NCI-H1417 (cell line): ENCODE measurements around the gene ZDHHC19.
"Not testable (repeated sequence)": the region's sequence is repeated elsewhere in the genome, so short reads cannot be mapped to it uniquely, and the experiment has no call there.

Experiments
- DNase-seq, 3 experiments: peaks; one replicate each; lab custom pipeline; 2025; lab: John Stamatoyannopoulos, UW

The ZDHHC19 gene

GRCh38 chr3:196178993-196179379 lies 32.2 kb downstream of the ZDHHC19 start:
- no peak for DNase-seq

DNA sequence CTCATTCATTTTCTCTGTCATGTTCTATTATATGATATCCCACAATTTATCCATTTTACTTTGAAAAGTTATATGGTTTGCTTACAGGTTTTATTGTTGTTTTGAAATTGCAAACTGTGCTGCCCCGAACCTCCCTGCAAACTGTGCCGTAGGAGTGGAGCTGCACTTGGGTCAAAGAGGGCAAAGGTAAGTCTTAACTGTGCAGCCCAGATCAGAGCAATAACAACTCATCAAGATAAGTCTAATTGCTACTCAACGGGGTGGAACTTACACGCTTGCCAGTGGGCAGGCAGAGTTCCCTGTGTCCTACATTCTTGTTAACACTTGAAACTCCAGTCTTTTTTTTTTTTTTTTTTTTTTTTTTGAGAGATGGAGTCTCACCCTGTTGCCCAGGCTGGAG lies 33.2 kb downstream of the ZDHHC19 start:
- no peak for DNase-seq

- no peak for DNase-seq
Measured at GRCh38 chr3:196177567-196177966, 33.6 kb downstream of the ZDHHC19 start.

GRCh38 chr3:196175722-196176121 lies 35.5 kb downstream of the ZDHHC19 start:
- no peak for DNase-seq

DNA sequence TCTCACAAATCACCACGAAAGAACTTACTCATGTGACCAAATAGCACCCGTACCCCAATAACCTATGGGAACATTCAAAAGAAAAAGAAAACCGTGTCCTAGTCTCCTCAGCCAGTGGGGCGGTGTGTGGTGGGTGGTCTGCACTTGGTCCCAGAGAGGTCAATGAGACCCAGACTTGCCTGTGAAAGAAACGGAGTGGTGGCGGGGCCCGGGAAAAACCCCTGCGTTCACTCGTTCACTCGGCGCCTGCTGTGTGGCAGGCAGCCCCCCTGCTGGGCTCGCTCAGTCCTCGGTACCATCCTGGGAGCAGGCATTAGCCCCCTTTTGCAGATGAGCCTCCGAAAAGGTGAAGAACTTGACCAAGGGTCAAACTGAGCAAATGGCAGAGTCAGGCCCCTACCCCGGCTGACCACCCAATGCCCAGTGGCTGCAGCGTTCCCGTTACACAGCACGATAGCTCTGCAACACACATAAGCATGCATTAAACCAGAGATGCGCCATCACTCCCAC lies 36.0 kb downstream of the ZDHHC19 start:
- DNase-seq, result no peak

GRCh38 chr3:196174652-196175051 lies 36.5 kb downstream of the ZDHHC19 start:
- no peak for DNase-seq

DNA sequence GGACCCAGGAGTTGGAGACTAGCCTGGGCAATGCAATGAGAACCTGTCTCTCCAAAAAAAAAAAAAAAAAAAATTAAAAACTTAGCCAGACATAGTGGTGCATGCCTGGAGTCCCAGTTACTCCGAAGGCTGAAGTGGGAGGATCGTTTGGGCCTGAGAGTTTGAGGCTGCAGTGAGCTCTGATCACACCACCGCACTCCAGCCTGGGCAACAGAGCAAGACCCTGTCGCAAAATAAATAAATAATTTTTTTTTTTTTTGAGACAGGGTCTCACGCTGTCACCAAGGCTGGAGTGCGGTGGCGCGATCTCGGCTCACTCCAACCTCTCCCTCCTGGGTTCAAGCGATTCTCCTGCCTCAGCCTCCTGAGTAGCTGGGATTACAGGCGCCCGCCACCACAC lies 40.9 kb downstream of the ZDHHC19 start:
- DNase-seq, result not testable (repeated sequence)

GRCh38 chr3:196169836-196170240 lies 41.4 kb downstream of the ZDHHC19 start:
- DNase-seq, result no peak

DNA sequence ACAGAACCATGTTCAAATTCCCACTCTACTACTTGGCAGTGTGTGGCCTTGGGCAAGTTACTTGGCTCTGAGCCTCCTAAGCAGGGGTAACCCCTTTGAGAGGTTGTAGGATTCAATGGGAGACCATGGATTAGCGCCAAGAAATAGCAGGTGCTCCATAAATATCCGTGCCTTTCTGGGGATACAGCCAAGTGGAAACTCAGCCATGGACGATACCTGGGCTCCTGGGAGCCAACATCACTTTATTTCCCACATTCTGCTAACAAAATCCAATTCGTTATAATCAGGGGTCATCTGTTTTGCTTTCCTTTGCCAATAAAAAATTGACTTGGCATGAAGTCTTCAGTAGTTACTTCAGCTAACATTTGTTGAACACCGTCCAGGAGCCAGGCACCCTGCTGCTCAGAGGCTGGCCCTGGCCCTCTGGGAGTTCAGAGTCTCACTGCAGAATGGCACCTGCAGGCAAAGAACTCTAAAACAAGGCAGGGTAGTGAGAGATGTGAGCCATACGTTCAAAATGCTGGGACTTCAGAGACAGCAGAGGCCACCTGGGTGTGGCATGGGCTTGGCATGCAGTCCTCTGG lies 42.3 kb downstream of the ZDHHC19 start:
- peak in 1 of 3 experiments; percentile 54 for DNase-seq

DNA sequence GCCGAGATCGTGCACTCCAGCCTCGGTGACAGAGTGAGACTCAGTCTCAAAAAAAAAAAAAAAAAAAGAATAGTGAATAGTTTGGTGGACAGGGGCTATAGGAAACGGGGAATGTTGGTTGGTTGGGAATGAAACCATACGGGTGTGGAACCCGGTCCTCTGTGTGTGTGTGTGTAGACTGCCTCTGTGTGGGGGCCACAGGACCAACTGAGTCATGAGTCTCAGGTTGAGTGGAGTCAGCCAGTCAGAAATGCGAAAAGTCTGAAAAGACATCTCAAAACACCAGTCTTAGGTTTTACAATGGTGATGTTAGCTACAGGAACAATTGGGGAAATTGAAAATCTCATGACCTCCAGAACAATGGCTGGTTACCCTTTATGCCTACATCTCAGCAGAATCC lies 44.5 kb downstream of the ZDHHC19 start:
- no peak for DNase-seq

DNA sequence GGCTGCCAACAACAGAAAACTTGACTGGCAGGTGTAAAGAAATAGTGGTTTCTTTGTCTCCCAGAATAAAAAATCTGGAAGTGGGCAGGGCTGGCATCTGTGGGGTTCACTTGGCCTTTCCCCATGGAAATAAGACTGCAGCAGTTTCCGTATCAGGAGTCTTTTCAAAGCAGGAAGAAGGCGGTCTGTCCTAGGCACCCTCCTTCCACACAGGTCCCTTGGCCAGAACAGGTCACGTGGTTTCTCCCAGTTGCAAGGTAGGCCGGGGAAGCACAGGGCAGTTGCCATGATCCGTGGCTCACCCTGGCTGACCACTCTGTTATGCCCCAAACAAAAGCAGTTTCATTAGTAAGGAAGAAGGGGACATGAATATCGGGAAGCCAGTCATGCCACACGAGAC lies 45.4 kb downstream of the ZDHHC19 start:
- DNase-seq, result no peak

GRCh38 chr3:196165006-196165575 lies 46.1 kb downstream of the ZDHHC19 start:
- not testable (repeated sequence) for DNase-seq

DNA sequence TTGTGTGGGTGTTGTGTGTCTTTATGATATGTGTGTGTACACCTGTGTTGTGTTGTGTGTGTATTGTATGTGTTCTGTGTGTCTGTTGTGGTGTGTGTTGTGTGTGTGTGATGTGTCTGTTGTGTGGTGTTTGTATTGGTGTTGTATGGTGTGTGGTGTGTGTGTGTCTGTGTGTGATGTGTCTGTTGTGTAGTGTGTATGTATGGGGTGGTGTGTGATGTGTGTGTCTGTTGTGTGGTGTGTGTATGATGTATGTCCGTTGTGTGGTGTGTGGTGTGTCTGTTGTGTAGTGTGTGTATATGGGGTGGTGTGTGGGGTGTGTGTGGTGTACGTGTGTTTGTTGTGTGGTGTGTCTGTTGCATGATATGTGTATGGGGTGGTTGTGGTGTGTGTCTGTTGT lies 46.6 kb downstream of the ZDHHC19 start:
- no peak for DNase-seq

DNA sequence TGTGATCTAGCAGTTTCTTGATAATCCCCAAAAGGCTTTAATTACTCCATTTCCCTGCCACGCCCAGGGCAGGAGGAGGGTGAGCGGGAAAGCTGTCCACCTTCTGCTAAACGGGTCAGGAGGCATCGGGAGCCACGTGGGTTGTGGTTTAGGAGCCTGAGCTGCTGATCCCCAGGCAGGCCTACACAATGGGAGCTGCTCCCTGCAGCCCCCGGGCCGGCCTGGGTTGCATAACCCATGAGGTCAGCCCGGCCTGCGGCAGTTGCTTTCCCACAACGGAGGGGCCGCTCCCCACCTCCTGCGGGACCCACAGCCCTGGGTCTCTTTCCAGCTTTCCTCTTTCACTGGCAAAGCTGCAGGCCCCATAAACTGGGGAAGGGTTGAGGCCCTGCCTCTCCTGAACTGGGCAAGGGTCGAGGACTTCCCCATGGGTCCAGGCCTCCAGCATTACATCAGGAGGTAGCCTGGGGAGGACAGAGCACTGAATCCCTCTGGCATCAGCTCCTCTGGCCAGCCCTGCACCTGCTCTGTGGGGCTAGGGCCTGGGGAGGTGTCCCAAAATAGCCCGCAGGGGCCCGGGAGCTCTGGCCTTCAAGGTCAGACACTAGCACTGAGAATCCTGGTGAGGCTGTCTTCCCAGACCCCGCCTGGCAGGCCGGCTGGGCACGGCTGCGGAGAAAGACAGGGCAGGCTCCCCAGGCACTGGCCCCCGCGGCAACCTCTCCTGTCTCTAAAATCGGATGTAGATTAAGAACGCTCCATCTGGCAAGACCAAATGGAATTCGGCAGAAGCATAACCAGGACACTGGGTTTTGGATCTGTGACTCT lies 47.3 kb downstream of the ZDHHC19 start:
- no peak for DNase-seq

DNA sequence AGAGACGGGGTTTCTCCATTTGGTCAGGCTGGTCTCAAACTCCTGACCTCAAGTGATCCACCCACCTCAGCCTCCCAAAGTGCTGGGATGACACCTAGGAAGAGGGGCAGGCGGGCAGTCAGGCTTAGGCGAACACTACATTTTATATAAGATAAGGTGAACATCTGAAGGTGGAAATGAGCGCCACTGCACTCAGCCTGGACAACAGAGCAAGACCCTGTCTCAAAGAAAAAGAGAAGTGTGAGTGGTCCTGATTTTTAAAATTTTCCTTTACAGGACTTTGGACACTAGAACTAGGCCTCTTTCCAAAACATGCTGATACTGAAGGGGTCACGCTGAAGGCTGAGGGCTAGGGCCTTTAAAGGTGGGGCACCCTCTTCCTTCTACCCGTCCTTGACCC lies 48.0 kb downstream of the ZDHHC19 start:
- no peak for DNase-seq

GRCh38 chr3:196162679-196163078 lies 48.5 kb downstream of the ZDHHC19 start:
- no peak for DNase-seq

DNA sequence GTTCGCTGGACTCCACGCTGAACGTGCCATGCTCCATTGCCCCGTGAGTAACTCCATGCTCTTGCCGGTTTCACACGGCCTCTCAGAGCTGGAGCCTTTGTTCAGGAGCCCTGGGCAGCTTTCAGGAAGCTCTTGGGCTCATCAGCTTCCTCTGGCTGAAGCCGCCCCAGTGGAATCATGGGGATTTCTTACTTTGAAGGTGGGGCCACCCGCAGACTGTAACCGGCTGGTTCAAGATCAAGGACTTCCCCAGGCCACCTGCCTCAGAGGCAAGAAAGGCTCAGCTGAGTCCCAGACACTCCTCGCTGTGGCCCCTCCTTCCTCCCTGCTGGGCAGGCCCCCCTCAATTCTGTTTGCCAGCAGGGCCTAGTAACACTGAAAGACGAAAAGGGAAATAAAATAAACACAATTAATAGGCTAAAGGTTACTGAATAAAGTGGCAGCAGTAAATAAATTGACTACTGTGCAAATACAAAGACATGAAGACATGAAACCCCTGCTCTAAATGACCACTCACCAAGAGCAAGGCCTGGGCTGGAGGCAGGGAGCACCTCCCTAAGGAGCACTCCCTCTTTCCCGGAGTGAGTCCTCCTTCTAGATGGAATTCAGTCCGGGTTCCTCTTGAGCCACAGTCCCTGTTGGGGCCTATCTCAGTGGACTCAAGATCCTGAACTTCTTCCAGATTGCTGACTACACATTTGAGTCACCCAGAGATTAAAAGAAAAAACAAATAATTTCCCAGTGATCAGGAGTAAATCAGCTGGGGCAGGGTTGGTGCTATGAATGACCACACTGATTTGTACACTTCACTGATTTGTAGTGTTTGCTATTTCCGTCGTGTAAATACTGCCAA lies 51.0 kb downstream of the ZDHHC19 start:
- DNase-seq, result peak; percentile 34 to 76 (median 46)

GRCh38 chr3:196159526-196159925 lies 51.7 kb downstream of the ZDHHC19 start:
- no peak for DNase-seq

- DNase-seq, result no peak
Measured at GRCh38 chr3:196156160-196156559, 55.0 kb downstream of the ZDHHC19 start.

GRCh38 chr3:196150481-196150880 lies 60.7 kb downstream of the ZDHHC19 start:
- no peak for DNase-seq

GRCh38 chr3:196149831-196150301 lies 61.3 kb downstream of the ZDHHC19 start:
- DNase-seq, result no peak

GRCh38 chr3:196149375-196149774 lies 61.8 kb downstream of the ZDHHC19 start:
- no peak for DNase-seq
